H1 (cell line): ENCODE measurements around the gene DNAI1. TPM values are rescaled to one million over a fixed set of nuclear protein-coding genes. Genes with fewer than 3 reads are reported as not detected.

Experiments used
- CTCF ChIA-PET: fragments of 300-600 bp; sonication (Branson Sonifier 250); formaldehyde crosslinking; loops from one replicate; lab custom pipeline; 2021; ENCODE audit not compliant: partially characterized antibody; lab: Charles Lee
- POLR2A ChIA-PET: fragments of 300-600 bp; sonication (Branson Sonifier 250); formaldehyde crosslinking; loops from one replicate; lab custom pipeline; 2021; ENCODE audit warnings: inconsistent platforms; ENCODE audit not compliant: partially characterized antibody; lab: Charles Lee
- DNase-seq, 2 experiments: peaks; one replicate each; pipeline versions ENCODE4 v3.0.0 to v3.0.0-alpha.2; 2010 to 2022; ENCODE audit warnings: low spot score in 2 of 2, low read depth in 1 of 2, mixed read lengths in 1 of 2
- FAIRE-seq: peaks from 2 replicates; lab custom pipeline; 2011; peaks lifted over from hg19 to GRCh38; lab: Jason Lieb, UNC
- H2AFZ ChIP-seq: 2 replicates; pipeline ENCODE4 v1.8.1; 2012; ENCODE audit warnings: low read length, inconsistent platforms
- H2AK5ac ChIP-seq: 2 replicates; pipeline ENCODE4 v1.6.1; 2013; ENCODE audit warnings: low read depth, low read length
- H2BK120ac ChIP-seq: replicated peaks from 2 replicates; pipeline ENCODE3; 2013; ENCODE audit warnings: low read depth, low read length, inconsistent platforms
- H2BK12ac ChIP-seq: 2 replicates; pipeline ENCODE4 v1.6.1; 2013; ENCODE audit warnings: low read depth, low read length
- H2BK15ac ChIP-seq: 2 replicates; pipeline ENCODE4 v1.6.1; 2013; ENCODE audit warnings: low read length
- H2BK20ac ChIP-seq: 2 replicates; pipeline ENCODE4 v1.6.1; 2013; ENCODE audit warnings: low read length
- H2BK5ac ChIP-seq: 2 replicates; pipeline ENCODE4 v1.6.1; 2013; ENCODE audit warnings: low read depth, low read length
- H3K14ac ChIP-seq: 2 replicates; pipeline ENCODE4 v1.6.1; 2013; ENCODE audit warnings: inconsistent platforms; ENCODE audit not compliant: insufficient read length
- H3K18ac ChIP-seq: 2 replicates; pipeline ENCODE4 v1.6.1; 2013; ENCODE audit warnings: low read length; ENCODE audit errors: extremely low read depth
- H3K23ac ChIP-seq: 2 replicates; pipeline ENCODE4 v1.6.1; 2013; ENCODE audit warnings: inconsistent platforms; ENCODE audit not compliant: insufficient read length
- H3K23me2 ChIP-seq: 2 replicates; pipeline ENCODE4 v1.6.1; 2013; ENCODE audit warnings: low read depth, low read length
- H3K27ac ChIP-seq: 2 replicates; pipeline ENCODE4 v1.6.1; 2011; ENCODE audit warnings: low read depth, low read length, inconsistent platforms
- H3K27me3 ChIP-seq, 4 experiments: replicated peaks in 1 of 4; 1 replicate in 1 of 4; 2 replicates in 3 of 4; pipeline versions ENCODE4 v1.6.1 to v1.8.1; 2011 to 2013; ENCODE audit warnings: low read length in 3 of 4, mild to moderate bottlenecking in 3 of 4, inconsistent platforms in 2 of 4, mixed read lengths in 2 of 4, moderate library complexity in 1 of 4; ENCODE audit not compliant: control insufficient read depth in 3 of 4, insufficient read depth in 3 of 4; ENCODE audit errors: extremely low read depth in 1 of 4
- H3K36me3 ChIP-seq, 4 experiments: 2 replicates each; pipeline versions ENCODE4 v1.6.1 to v1.8.1; 2011 to 2013; ENCODE audit warnings: mild to moderate bottlenecking in 4 of 4, low read length in 3 of 4, moderate library complexity in 2 of 4, control low read depth in 1 of 4, inconsistent platforms in 1 of 4; ENCODE audit not compliant: insufficient read depth in 4 of 4, control insufficient read depth in 2 of 4
- H3K4ac ChIP-seq: replicated peaks from 2 replicates; pipeline ENCODE3; 2013; ENCODE audit warnings: low read length, low read depth, mixed read lengths, inconsistent platforms; ENCODE audit not compliant: insufficient read length
- H3K4me1 ChIP-seq, 4 experiments: replicated peaks in 1 of 4; 1 replicate in 1 of 4; 2 replicates in 3 of 4; pipeline versions ENCODE4 v1.6.1 to v1.8.1; 2011 to 2013; ENCODE audit warnings: low read length in 3 of 4, inconsistent platforms in 2 of 4, mixed read lengths in 1 of 4; ENCODE audit not compliant: insufficient read depth in 4 of 4, control insufficient read depth in 3 of 4
- H3K4me2 ChIP-seq, 2 experiments: 2 replicates each; pipeline versions ENCODE4 v1.6.1 to v1.8.1; 2011 to 2013; ENCODE audit warnings: low read depth in 2 of 2, low read length in 2 of 2, control low read depth in 1 of 2, inconsistent platforms in 1 of 2, mild to moderate bottlenecking in 1 of 2; ENCODE audit not compliant: insufficient read depth in 1 of 2
- H3K4me3 ChIP-seq, 4 experiments: fragments of 200-600, 300-600 bp in 1 of 4; sonication (generic), shearing (Covaris generic), sonication (Bioruptor Twin) in 1 of 4; 2 replicates each; pipeline versions ENCODE4 v1.5.1 to v1.8.1; 2011 to 2016; ENCODE audit warnings: low read length in 4 of 4, low read depth in 3 of 4, control low read depth in 2 of 4, inconsistent platforms in 2 of 4, mild to moderate bottlenecking in 2 of 4, mixed read lengths in 1 of 4, moderate library complexity in 1 of 4; ENCODE audit not compliant: insufficient read depth in 2 of 4; ENCODE audit errors: extremely low read depth in 1 of 4
- H3K56ac ChIP-seq: replicated peaks from 2 replicates; pipeline ENCODE3; 2013; ENCODE audit warnings: low read depth, mild to moderate bottlenecking, mixed read lengths, low read length, inconsistent platforms; ENCODE audit not compliant: insufficient read length
- H3K79me1 ChIP-seq: 2 replicates; pipeline ENCODE4 v1.6.1; 2013; ENCODE audit warnings: low read depth, low read length, control low read depth
- H3K79me2 ChIP-seq, 2 experiments: 2 replicates each; pipeline versions ENCODE4 v1.6.1 to v1.8.1; 2012 to 2013; ENCODE audit warnings: low read length in 2 of 2, mild to moderate bottlenecking in 2 of 2, inconsistent platforms in 1 of 2; ENCODE audit not compliant: insufficient read depth in 2 of 2, control insufficient read depth in 1 of 2
- H3K9ac ChIP-seq, 4 experiments: replicated peaks in 1 of 4; 1 replicate in 1 of 4; 2 replicates in 3 of 4; pipeline versions ENCODE4 v1.6.1 to v1.8.1; 2011 to 2013; ENCODE audit warnings: low read depth in 3 of 4, low read length in 3 of 4, control low read depth in 2 of 4, mild to moderate bottlenecking in 2 of 4, moderate library complexity in 2 of 4, inconsistent platforms in 1 of 4; ENCODE audit errors: extremely low read depth in 1 of 4
- H3K9me3 ChIP-seq, 2 experiments: 2 replicates each; pipeline versions ENCODE4 v1.6.1 to v1.8.1; 2012 to 2013; ENCODE audit warnings: mild to moderate bottlenecking in 2 of 2, moderate library complexity in 2 of 2, control low read depth in 1 of 2, inconsistent platforms in 1 of 2, low read depth in 1 of 2, low read length in 1 of 2, mixed read lengths in 1 of 2; ENCODE audit not compliant: insufficient read depth in 2 of 2
- H4K20me1 ChIP-seq, 2 experiments: replicated peaks in 1 of 2; 2 replicates each; pipeline versions ENCODE3 to v1.8.1; 2011 to 2013; ENCODE audit warnings: inconsistent platforms in 2 of 2, low read length in 2 of 2, mild to moderate bottlenecking in 1 of 2; ENCODE audit not compliant: insufficient read depth in 2 of 2, control insufficient read depth in 1 of 2
- H4K5ac ChIP-seq: 2 replicates; pipeline ENCODE4 v1.6.1; 2013; ENCODE audit warnings: low read length, low read depth, mixed read lengths, inconsistent platforms; ENCODE audit not compliant: insufficient read length
- H4K8ac ChIP-seq: 2 replicates; pipeline ENCODE4 v1.8.0; 2013; ENCODE audit warnings: mild to moderate bottlenecking, moderate library complexity, low read length, inconsistent platforms; ENCODE audit not compliant: insufficient read depth; ENCODE audit errors: extremely low read depth
- H4K91ac ChIP-seq: replicated peaks from 2 replicates; pipeline ENCODE3; 2013; ENCODE audit warnings: low read length, mixed read lengths, inconsistent platforms; ENCODE audit not compliant: insufficient read length
- BRCA1 ChIP-seq: IDR thresholded peaks from 2 replicates; pipeline ENCODE4 v1.6.1; 2012; ENCODE audit warnings: low read depth, low read length, improper control_type of control experiment
- CBX5 ChIP-seq: fragments of 300-800, 300-1000 bp; sonication (generic); IDR thresholded peaks from 2 replicates; pipeline ENCODE4 v1.7.1; 2016; ENCODE audit warnings: antibody characterized with exemption, low read length, low read depth
- EP300 ChIP-seq, 2 experiments: IDR thresholded peaks; 1 replicate in 1 of 2; 2 replicates in 1 of 2; pipeline ENCODE4 v1.6.1; 2011 to 2012; ENCODE audit warnings: low read depth in 2 of 2, low read length in 2 of 2, mild to moderate bottlenecking in 2 of 2, borderline replicate concordance in 1 of 2, inconsistent platforms in 1 of 2, moderate library complexity in 1 of 2
- JUND ChIP-seq: IDR thresholded peaks from 2 replicates; pipeline ENCODE4 v1.6.1; 2011; ENCODE audit warnings: mild to moderate bottlenecking, improper control_type of control experiment, low read length
- SIRT6 ChIP-seq: IDR thresholded peaks from one replicate; pipeline ENCODE4 v1.7.1; 2012; ENCODE audit warnings: low read length, inconsistent platforms
- SP1 ChIP-seq: IDR thresholded peaks from 2 replicates; pipeline ENCODE4 v1.6.1; 2011; ENCODE audit warnings: low read depth, low read length
- USF2 ChIP-seq: IDR thresholded peaks from 2 replicates; pipeline ENCODE4 v1.6.1; 2011; ENCODE audit warnings: low read length, improper control_type of control experiment
- WGBS, 2 experiments: shearing (Covaris generic) in 1 of 2; methylation state at CpG; one replicate each; pipeline versions ENCODE4 v1.1.6 to v1.1.7; 2013 to 2015; ENCODE audit warnings: low lambda C conversion rate in 2 of 2, mixed read lengths in 2 of 2, inconsistent platforms in 1 of 2, low coverage in 1 of 2, missing lambda C conversion rate in 1 of 2; ENCODE audit not compliant: insufficient replicate concordance in 2 of 2, insufficient coverage in 1 of 2, insufficient read length in 1 of 2; ENCODE audit errors: extremely low coverage in 1 of 2, missing lambda C conversion rate in 1 of 2; 5-methylcytosine and 5-hydroxymethylcytosine counted together
- polyA plus RNA-seq, 7 experiments: library from polyadenylated mRNA; depleted of rRNA in 3 of 7; stranded (reverse) in 5 of 7; unstranded in 2 of 7; fragments of >200 nt in 5 of 7; fragments of 200-250 nt in 2 of 7; gene quantifications; 1 replicate in 5 of 7; 2 replicates in 1 of 7; 4 replicates in 1 of 7; pipeline versions ENCODE4 v1.2.1 to v1.2.3, GENCODE V29; 2011 to 2013; ENCODE audit warnings: missing spikeins in 2 of 7, mixed read lengths in 2 of 7
- total RNA-seq: library from RNA; stranded (reverse); fragmentation: NEBNext Ultra II Directional; extraction: Animal tissue kit (Norgen Biotek cat#: 25700); gene quantifications from 2 replicates; pipeline ENCODE4 v1.2.1, GENCODE V29; 2021

Gene DNAI1
- total and polyA plus RNA-seq, 2 of the 8 experiments (the other 6 are each of a cell fraction or from before 2014, with no cell fraction given) = 0.37 to 0.54 TPM

GRCh38 chr9:34459356-34459755 lies 751 bp downstream of the DNAI1 start:
- Histone ChIP-seq H3K23ac (no peak overlapping the region), H3K79me1 (no peaks in the 10 kb centered on the region; the same call in 1 of the 2 replicates), H3K4ac (no peak overlapping the region), H3K23me2 (peaks cover 17% of the 10 kb centered on the region), H3K18ac (no peak overlapping the region), H2AK5ac (no peak overlapping the region), H3K36me3 (no peaks in the 10 kb centered on the region), H2BK15ac (no peak overlapping the region), H4K20me1 (peaks cover 1 to 2% of the 10 kb centered on the region in 2 experiments), H4K91ac (no peak overlapping the region), H2BK5ac (no peak overlapping the region), H3K4me1 (peaks cover 0 to 12% (median 6%) of the 10 kb centered on the region in 4 experiments; a peak in 6 of 7 replicates), H4K8ac (no peak overlapping the region), H4K5ac (no peak overlapping the region), H3K27me3 (peaks cover 0 to 12% (median 7%) of the 10 kb centered on the region in 4 experiments; a peak in 4 of 7 replicates), H3K27ac (no peak overlapping the region), H3K14ac (no peak overlapping the region), H3K4me2 (peak overlapping the region; percentile 93 to 98; a peak in 3 of 4 replicates), H2BK120ac (no peak overlapping the region), H3K79me2 (no peaks in the 10 kb centered on the region), H2BK20ac (no peak overlapping the region), H2BK12ac (no peak overlapping the region), H3K4me3 (peak overlapping the region in 1 of 4 experiments; percentile 82; a peak in 3 of 8 replicates), H3K9me3 (no peaks in the 10 kb centered on the region), H2AFZ (0 out of 2 replicates have a peak overlapping the region, but pooled peaks have one; percentile 96), H3K9ac (no peak overlapping the region; a peak in 1 of 7 replicates), H3K56ac (no peak overlapping the region)
- DNase-seq (no peak), FAIRE-seq (no peak)
- CTCF ChIA-PET = interaction anchor here (0.6 to 13.0 kb wide), 5 partner anchors 21 to 87 kb away, joined by 3 to 73 read pairs (median 3); no protein-coding TSS in a partner anchor
- POLR2A ChIA-PET = no interaction called here
- TF ChIP-seq USF2 = no peak
- no peak for TF ChIP-seq CBX5
- TF ChIP-seq BRCA1 = no peak
- TF ChIP-seq SP1 = no peak
- TF ChIP-seq JUND = no peak
- no peak for TF ChIP-seq SIRT6
- TF ChIP-seq EP300 (IDR thresholded peaks at IDR 0.05; ENCODE audit: borderline replicate concordance in 1 of 2, low read depth in 2 of 2, low read length in 2 of 2) = no peak
- WGBS, 2 experiments = 87% methylated on average over 12 of the region's 14 CpGs; no CpG with 5 or more reads in 1 of the 2 experiments
